Neural cell (in vitro differentiated cells): ENCODE data around the gene OR52J3. TPM values are rescaled to one million over a fixed set of nuclear protein-coding genes. Genes with fewer than 3 reads are reported as not detected.

ENCODE experiments used
- H2AFZ ChIP-seq: fragments of 200-600, 300-800 bp; sonication (generic), shearing (Covaris generic); 2 replicates; pipeline ENCODE4 v1.6.0; 2014; ENCODE audit warnings: low read depth, mild to moderate bottlenecking, antibody characterized with exemption, low read length, moderate library complexity
- H3F3A ChIP-seq: fragments of 200-600 bp; shearing (Covaris generic); 2 replicates; pipeline ENCODE4 v1.6.1; 2016; ENCODE audit warnings: mild to moderate bottlenecking, moderate library complexity, mixed read lengths, antibody characterized with exemption, low read length; ENCODE audit not compliant: insufficient read depth, poor library complexity, severe bottlenecking
- H3K27ac ChIP-seq: fragments of 200-600, 300-800 bp; sonication (generic), shearing (Covaris generic); 2 replicates; pipeline ENCODE4 v1.5.1; 2014; ENCODE audit warnings: mild to moderate bottlenecking, low read length, moderate library complexity
- H3K27me3 ChIP-seq: fragments of 300-800, 200-600 bp; sonication (generic), shearing (Covaris generic); 2 replicates; pipeline ENCODE4 v1.6.0; 2014; ENCODE audit warnings: mild to moderate bottlenecking, low read depth, low read length, moderate library complexity; ENCODE audit not compliant: insufficient read depth
- H3K36me3 ChIP-seq: fragments of 300-800, 200-600 bp; sonication (generic), shearing (Covaris generic); 2 replicates; pipeline ENCODE4 v1.5.1; 2014; ENCODE audit warnings: mild to moderate bottlenecking, antibody characterized with exemption, low read length, moderate library complexity; ENCODE audit not compliant: insufficient read depth
- H3K4me2 ChIP-seq: fragments of 300-800, 200-600 bp; sonication (generic), shearing (Covaris generic); 2 replicates; pipeline ENCODE4 v1.6.0; 2014; ENCODE audit warnings: mild to moderate bottlenecking, low read length
- H3K4me3 ChIP-seq: fragments of 300-800, 200-600 bp; sonication (generic), shearing (Covaris generic); 2 replicates; pipeline ENCODE4 v1.5.1; 2014; ENCODE audit warnings: mild to moderate bottlenecking, low read length, moderate library complexity
- H3K79me2 ChIP-seq: fragments of 200-600 bp; shearing (Covaris generic); replicated peaks from 2 replicates; pipeline ENCODE4 v1.6.0; 2014; ENCODE audit warnings: mild to moderate bottlenecking, low read length, moderate library complexity; ENCODE audit not compliant: insufficient read depth
- H3K9ac ChIP-seq: fragments of 300-800, 200-600 bp; sonication (generic), shearing (Covaris generic); 2 replicates; pipeline ENCODE4 v1.6.1; 2016; ENCODE audit warnings: mild to moderate bottlenecking, low read length, mixed read lengths
- H3K9me2 ChIP-seq: fragments of 200-600 bp; shearing (Covaris generic); 2 replicates; pipeline ENCODE4 v1.6.1; 2016; ENCODE audit warnings: mild to moderate bottlenecking, low read length, mixed read lengths; ENCODE audit not compliant: insufficient read depth
- H3K9me3 ChIP-seq: fragments of 200-600, 300-800 bp; sonication (generic), shearing (Covaris generic); 2 replicates; pipeline ENCODE4 v1.6.1; 2016; ENCODE audit warnings: mild to moderate bottlenecking, mixed run types, low read length, moderate library complexity, mixed read lengths
- H4K20me1 ChIP-seq: fragments of 200-600 bp; shearing (Covaris generic); 2 replicates; pipeline ENCODE4 v1.6.1; 2016; ENCODE audit warnings: mild to moderate bottlenecking, mixed run types; ENCODE audit not compliant: insufficient read depth
- CTCF ChIP-seq: fragments of 450-650 bp; IDR thresholded peaks from 2 replicates; pipeline ENCODE4 v1.5.1; 2014; ENCODE audit warnings: antibody characterized with exemption, mild to moderate bottlenecking, moderate library complexity; ENCODE audit not compliant: poor library complexity, severe bottlenecking
- EP300 ChIP-seq: fragments of 450-650 bp; conservative IDR thresholded peaks from 2 replicates; pipeline ENCODE4 v1.6.1; 2014; ENCODE audit warnings: antibody characterized with exemption, mild to moderate bottlenecking, moderate library complexity; ENCODE audit not compliant: poor library complexity, severe bottlenecking
- EZH2 ChIP-seq: fragments of 200-600, 300-800 bp; shearing (Covaris generic), sonication (generic); IDR thresholded peaks from 2 replicates; pipeline ENCODE4 v1.6.1; 2014; ENCODE audit warnings: antibody characterized with exemption, low read length, borderline replicate concordance, mild to moderate bottlenecking; ENCODE audit not compliant: insufficient read depth, poor library complexity, severe bottlenecking
- MXI1 ChIP-seq: fragments of 450-650 bp; conservative IDR thresholded peaks from 2 replicates; pipeline ENCODE4 v1.6.1; 2014; ENCODE audit warnings: antibody characterized with exemption, mild to moderate bottlenecking; ENCODE audit not compliant: poor library complexity, severe bottlenecking
- POLR2AphosphoS5 ChIP-seq: IDR thresholded peaks from 2 replicates; pipeline ENCODE4 v1.6.1; 2012
- RAD21 ChIP-seq: fragments of 450-650 bp; conservative IDR thresholded peaks from 2 replicates; pipeline ENCODE4 v1.6.1; 2014; ENCODE audit warnings: antibody characterized with exemption, mild to moderate bottlenecking, moderate library complexity
- SMC3 ChIP-seq: fragments of 450-650 bp; conservative IDR thresholded peaks from 2 replicates; pipeline ENCODE4 v1.6.1; 2014; ENCODE audit warnings: antibody characterized with exemption, mild to moderate bottlenecking, moderate library complexity; ENCODE audit not compliant: poor library complexity
- TAF1 ChIP-seq: IDR thresholded peaks from 2 replicates; pipeline ENCODE4 v1.6.1; 2012; ENCODE audit warnings: low read depth
- polyA plus RNA-seq: library from polyadenylated mRNA; depleted of rRNA; stranded (reverse); fragments of >200 nt; gene quantifications from 2 replicates; pipeline ENCODE4 v1.2.3, GENCODE V29; 2014
- TF ChIP-seq, protein P1 (sequence below): IDR thresholded peaks from 2 replicates; pipeline ENCODE4 v1.6.1; 2012; ENCODE audit warnings: borderline replicate concordance

The OR52J3 gene
- polyA plus RNA-seq, 1 donor from 2014 or later = not detected

GRCh38 chr11:5007561-5007960 lies 38.8 kb upstream of the OR52J3 start:
- Histone ChIP-seq H2AFZ (no peak overlapping the region), H3F3A (no peaks in the 10 kb centered on the region), H3K4me3 (no peak overlapping the region), H3K9ac (no peak overlapping the region), H3K9me3 (no peaks in the 10 kb centered on the region), H3K27me3 (no peaks in the 10 kb centered on the region), H3K9me2 (no peaks in the 10 kb centered on the region), H3K36me3 (no peaks in the 10 kb centered on the region), H4K20me1 (no peaks in the 10 kb centered on the region), H3K4me2 (no peak overlapping the region), H3K27ac (no peak overlapping the region), H3K79me2 (no peaks in the 10 kb centered on the region)
- no peak for TF ChIP-seq RAD21
- no peak for TF ChIP-seq MXI1
- no peak for TF ChIP-seq TAF1
- TF ChIP-seq EP300 = no peak
- no peak for TF ChIP-seq SMC3

DNA sequence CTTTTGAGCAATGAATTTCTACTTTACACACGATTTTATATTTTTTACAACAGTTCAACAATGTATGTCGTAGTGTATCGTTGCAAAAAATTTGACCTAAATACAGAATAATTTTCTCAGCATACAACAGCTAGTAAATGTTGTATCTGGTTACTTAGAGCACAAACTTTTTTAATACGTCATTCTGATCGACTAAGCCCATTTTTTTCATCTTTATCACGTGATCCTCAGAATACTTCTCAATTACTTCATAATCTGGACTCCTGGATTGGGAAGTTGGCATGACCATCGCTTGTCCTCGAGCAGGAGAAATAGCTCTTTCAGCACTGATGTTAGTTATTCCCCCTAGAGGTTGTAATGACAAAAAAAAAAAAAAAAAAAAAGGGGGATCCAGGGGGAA lies 35.1 kb upstream of the OR52J3 start:
- H3K4me2 ChIP-seq = no peak overlapping the region

More for the DNA sequence above, 35.1 kb upstream of the OR52J3 start:
- Histone ChIP-seq H3K27ac (no peak overlapping the region), H3K9me2 (no peaks in the 10 kb centered on the region), H3K4me3 (no peak overlapping the region), H3K79me2 (no peaks in the 10 kb centered on the region), H3K36me3 (no peaks in the 10 kb centered on the region), H4K20me1 (no peaks in the 10 kb centered on the region), H2AFZ (no peak overlapping the region), H3F3A (no peaks in the 10 kb centered on the region), H3K9ac (no peak overlapping the region), H3K9me3 (no peaks in the 10 kb centered on the region), H3K27me3 (no peaks in the 10 kb centered on the region)
- TF ChIP-seq CTCF (no peak), SMC3 (no peak), TAF1 (no peak), EZH2 (no peak), MXI1 (no peak), POLR2AphosphoS5 (no peak), EP300 (no peak), RAD21 (no peak)
- TF ChIP-seq, protein P1, sequence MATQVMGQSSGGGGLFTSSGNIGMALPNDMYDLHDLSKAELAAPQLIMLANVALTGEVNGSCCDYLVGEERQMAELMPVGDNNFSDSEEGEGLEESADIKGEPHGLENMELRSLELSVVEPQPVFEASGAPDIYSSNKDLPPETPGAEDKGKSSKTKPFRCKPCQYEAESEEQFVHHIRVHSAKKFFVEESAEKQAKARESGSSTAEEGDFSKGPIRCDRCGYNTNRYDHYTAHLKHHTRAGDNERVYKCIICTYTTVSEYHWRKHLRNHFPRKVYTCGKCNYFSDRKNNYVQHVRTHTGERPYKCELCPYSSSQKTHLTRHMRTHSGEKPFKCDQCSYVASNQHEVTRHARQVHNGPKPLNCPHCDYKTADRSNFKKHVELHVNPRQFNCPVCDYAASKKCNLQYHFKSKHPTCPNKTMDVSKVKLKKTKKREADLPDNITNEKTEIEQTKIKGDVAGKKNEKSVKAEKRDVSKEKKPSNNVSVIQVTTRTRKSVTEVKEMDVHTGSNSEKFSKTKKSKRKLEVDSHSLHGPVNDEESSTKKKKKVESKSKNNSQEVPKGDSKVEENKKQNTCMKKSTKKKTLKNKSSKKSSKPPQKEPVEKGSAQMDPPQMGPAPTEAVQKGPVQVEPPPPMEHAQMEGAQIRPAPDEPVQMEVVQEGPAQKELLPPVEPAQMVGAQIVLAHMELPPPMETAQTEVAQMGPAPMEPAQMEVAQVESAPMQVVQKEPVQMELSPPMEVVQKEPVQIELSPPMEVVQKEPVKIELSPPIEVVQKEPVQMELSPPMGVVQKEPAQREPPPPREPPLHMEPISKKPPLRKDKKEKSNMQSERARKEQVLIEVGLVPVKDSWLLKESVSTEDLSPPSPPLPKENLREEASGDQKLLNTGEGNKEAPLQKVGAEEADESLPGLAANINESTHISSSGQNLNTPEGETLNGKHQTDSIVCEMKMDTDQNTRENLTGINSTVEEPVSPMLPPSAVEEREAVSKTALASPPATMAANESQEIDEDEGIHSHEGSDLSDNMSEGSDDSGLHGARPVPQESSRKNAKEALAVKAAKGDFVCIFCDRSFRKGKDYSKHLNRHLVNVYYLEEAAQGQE = no peak
